Measurements from ENCODE around the gene C1orf35.
A peak's percentile ranks its signal among the peaks of the same experiment; 100 is the strongest.

Gene C1orf35

GRCh38 chr1:228109962-228110488, 6.9 kb upstream of the C1orf35 start:
- peak in 2 of 58 donors; percentile 57 to 61 for DNase-seq

- DNase-seq = peak; percentile 87 to 100 (median 98)
Observed at GRCh38 chr1:228109073-228109961, 6.2 kb upstream of the C1orf35 start, which contains the start of gene MRPL55. Gene MRPL55 (minus strand): TSS chr1:228109299. CDS start chr1:228108260, 1,039 bp downstream.

GRCh38 chr1:228108742-228109072, 5.6 kb upstream of the C1orf35 start:
- no peak for DNase-seq

- no peak for DNase-seq
Observed at GRCh38 chr1:228108055-228108690, 5.0 kb upstream of the C1orf35 start.

GRCh38 chr1:228107636-228108035, 4.5 kb upstream of the C1orf35 start:
- DNase-seq = no peak

- DNase-seq = no peak
Observed at GRCh38 chr1:228106800-228107054, 3.6 kb upstream of the C1orf35 start.

GRCh38 chr1:228105996-228106799, 3.1 kb upstream of the C1orf35 start:
- no peak for DNase-seq

GRCh38 chr1:228105270-228105995, 2.3 kb upstream of the C1orf35 start:
- no peak for DNase-seq

- DNase-seq = no peak
Observed at GRCh38 chr1:228104526-228105269, 1.6 kb upstream of the C1orf35 start.

GRCh38 chr1:228101994-228102790, 933 bp downstream of the C1orf35 start:
- DNase-seq = peak in 1 of 58 donors; percentile 39

GRCh38 chr1:228101614-228101993, 1.5 kb downstream of the C1orf35 start:
- no peak for DNase-seq

- DNase-seq = no peak
Observed at GRCh38 chr1:228100822-228101613, 2.1 kb downstream of the C1orf35 start.

- no peak for DNase-seq
Observed at GRCh38 chr1:228099331-228099732, 3.8 kb downstream of the C1orf35 start.

- no peak for DNase-seq
Observed at GRCh38 chr1:228098323-228098931, 4.7 kb downstream of the C1orf35 start.

GRCh38 chr1:228097333-228098081, 5.6 kb downstream of the C1orf35 start:
- DNase-seq = no peak

GRCh38 chr1:228096416-228097332, 6.5 kb downstream of the C1orf35 start:
- no peak for DNase-seq
